Epidermal melanocyte (primary cell): ENCODE data around the gene SHANK3.

Source experiments
- DNase-seq: peaks from one replicate; pipeline ENCODE4 v3.0.0; 2011; ENCODE audit warnings: low spot score; ENCODE audit not compliant: insufficient read length

Gene SHANK3

DNA sequence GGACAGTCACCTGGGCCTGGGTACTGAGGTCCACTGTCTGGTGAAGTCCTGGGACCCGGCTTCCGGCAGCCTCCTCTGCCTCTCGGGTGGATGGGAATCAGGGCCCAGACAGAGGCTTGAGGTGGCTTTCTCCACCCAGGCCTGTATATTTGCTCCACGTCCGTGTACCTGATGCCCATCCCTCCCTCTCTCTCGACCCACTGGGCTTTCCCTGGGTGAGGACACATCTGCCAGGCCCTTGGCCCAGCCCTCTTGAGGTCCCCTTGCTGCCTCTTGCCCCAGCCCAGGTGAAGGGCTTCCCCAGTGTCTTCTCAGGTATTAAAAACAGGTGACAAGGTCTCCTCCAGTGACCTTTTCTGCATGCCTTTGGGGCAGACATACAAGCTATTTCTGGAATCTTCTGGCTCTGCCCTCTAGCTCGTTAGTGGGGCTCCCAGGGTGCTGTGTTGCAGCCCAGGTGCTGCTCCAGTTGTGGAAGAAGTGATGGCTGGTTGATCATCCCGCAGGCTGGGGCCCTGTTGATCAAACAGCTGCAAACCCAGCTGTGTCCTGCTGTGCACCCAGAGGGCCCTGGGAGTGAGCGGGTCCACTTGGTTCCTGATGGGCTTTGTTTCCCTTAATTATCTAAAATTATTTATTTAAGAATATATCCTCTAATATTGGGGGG lies 39.9 kb downstream of the SHANK3 start:
- DNase-seq, result no peak

DNA sequence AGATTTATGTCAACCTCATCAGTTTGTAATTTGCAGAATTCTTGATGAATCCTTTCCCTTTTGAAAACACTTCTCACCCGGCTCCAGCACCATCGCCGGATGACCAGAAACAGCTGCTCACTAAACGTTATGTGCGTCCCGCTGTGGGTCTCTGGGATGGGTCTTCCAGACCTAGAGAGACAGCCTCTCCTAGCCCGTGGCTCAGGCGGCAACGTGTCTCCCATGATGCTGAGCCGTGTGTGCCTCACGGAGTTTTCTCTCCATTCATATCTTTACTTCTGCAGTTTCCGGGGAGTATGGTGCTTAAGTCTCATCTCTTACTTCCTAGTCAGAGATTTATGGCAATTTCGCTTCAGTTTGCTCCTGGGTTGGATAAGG lies 40.4 kb downstream of the SHANK3 start:
- no peak for DNase-seq

DNA sequence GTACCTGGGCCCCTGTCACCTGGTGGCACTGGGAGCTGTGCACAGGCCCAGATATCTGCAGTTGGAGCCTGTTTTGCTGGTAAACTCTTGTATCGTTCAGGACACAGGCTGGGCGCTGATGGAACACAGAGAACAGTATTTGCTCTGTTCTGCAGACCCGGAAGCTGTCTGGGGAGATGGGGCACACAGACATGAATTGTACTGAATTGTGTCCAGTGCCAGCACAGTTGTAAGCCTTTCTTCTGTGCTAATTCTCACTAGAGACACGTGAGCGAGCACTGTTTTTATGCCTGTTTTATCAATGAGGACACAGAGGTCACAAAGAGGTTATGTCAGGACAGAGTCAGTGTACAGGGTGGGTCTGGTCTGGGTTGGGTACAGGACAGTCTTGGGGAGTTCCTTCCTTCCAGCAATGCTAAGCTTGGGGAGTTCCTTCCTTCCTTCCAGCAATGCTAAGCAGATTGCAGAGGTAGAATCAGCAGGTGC lies 41.0 kb downstream of the SHANK3 start:
- peak; percentile 98 for DNase-seq

DNA sequence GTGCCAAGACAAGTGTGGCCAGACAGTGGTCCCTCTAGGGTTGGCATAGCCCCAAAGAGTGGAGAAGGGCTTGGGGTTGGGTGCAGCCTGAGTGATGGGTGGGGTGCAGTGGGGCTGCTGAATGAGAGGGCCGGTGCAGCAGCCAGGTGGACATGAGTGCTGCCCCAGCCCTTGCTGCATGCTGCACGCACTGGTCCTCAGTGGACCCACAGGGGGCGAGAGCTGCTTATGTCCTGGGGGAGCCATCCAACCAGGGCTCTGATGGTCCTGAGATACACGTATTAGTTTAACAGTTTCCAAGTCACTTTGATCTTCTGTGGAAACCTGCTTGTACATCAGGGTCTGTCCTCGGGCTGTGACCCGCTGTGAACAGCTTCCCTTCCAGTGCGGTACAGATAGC lies 41.5 kb downstream of the SHANK3 start:
- no peak for DNase-seq

DNA sequence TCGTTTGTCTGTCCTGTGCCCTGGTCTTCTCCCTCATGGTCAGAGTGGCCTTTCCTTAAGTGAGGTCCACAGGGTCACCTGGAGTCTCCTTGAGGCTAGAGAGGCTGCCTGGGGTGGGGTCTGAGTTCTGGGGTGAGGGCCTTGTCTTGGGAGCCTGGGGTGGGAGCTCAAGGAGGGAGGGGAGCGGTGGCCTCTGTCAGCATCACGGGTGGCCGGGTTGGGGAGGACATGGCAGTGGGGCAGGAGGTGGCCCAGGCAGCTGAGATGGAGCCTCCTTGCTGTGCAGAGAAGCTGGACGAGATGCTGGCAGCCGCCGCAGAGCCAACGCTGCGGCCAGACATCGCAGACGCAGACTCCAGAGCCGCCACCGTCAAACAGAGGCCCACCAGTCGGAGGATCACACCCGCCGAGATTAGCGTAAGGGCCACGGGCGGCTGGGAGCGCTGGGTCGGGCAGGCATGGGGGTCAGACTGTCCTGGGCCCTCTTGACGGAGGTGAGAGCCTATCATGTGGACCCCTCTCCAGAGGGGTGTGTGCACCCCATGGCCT lies 42.1 kb downstream of the SHANK3 start:
- no peak for DNase-seq

DNA sequence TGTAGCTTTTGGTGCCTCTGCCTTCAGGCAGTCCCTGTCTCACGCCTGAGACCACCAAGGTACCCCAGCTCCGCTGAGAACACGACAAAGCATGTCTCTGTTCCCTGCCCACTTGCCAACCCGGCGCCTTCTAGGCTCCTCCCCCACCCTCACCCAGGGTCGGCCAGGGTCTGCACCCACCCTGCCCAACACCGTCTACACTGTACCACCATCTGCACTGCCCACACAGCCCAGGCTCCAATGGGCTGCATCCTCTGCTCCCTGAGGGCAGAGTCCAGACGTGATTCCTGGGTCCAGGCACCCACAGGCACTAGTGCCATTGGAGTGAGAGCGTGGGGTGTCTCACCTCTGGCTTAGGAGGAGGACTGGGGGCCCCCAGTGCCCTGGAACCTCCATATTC lies 42.6 kb downstream of the SHANK3 start:
- DNase-seq, result no peak

DNA sequence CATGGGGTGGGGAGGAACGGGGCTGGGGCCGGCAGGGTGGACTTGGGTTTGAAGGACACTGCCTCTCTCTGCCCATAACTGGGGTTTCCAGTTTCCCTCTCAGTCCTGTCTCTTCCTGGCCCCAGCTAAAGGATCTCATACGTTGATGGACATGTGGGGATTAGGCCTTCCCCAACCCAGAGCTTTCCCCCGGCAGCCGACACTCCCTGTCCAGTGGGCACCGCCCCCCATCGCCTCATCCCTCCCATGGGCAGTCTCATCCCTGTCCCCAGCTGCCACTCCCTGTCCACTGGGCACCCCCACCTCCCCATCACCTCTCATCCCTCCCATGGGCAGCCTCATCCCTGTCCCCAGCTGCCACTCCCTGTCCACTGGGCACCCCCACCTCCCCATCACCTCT lies 43.2 kb downstream of the SHANK3 start:
- DNase-seq, result no peak

DNA sequence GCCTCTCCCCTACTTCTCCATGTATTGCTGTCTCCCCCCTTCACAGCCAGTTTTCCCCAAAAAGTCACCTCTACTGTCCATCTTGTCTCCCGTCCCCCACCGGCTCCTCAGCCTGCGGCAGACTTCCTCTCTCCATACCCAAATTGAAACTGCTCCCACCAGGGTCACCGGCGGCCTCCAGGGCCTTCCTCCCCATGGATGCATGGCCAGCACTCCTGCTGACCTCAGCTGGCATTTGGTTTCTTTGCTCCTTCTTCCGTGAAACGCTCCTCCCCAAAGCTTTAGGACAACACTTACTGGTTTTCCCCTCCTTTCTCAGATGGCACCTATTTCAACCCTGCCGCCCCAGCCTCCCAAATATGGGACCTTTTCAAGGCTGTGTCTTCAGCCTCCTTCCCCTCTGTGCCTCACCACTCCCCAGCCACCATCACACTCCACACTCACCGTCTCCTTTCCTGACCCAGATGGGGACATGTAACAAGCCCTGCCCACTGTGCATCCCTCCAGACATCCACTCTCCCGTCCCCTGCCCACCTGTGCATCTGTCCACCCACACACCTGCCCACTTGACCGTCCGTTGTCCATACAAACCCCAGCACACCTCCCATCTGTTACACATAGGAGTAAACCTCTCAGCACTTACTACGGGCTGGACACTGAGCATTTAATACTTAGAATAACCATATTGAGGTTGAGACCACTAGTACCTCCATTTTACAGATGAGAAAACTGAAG lies 43.8 kb downstream of the SHANK3 start:
- no peak for DNase-seq

DNA sequence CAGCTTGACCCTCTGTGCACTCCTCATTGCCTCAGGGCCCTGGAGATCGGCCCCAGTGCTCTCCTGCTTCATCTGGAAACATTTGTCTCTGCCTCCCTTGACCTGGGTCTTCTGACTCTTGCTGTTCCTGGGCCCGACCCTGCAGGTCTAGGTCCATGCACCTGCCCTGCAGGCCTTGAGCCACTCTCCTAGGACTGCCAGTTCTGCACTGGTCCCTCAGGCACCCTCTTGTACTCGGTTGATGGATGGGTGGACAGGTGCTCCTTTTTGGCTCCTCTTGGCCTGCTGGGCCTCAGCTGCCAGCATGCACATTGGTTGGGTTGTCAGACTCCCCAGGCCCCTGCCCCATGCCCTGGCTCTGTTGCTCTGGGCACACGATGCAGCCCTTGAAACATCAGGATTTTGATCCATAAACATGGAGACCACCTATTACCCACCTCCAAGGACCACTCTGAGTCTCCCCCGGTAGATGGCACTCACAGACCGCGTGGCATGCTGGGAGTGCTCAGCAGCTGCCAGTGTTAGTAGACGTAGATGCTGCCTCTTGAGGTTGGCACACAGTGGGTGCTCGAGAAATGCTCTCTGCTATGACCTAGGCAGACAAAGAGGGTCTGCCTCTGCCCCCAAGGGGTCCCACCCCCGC lies 45.2 kb downstream of the SHANK3 start:
- DNase-seq, result no peak

DNA sequence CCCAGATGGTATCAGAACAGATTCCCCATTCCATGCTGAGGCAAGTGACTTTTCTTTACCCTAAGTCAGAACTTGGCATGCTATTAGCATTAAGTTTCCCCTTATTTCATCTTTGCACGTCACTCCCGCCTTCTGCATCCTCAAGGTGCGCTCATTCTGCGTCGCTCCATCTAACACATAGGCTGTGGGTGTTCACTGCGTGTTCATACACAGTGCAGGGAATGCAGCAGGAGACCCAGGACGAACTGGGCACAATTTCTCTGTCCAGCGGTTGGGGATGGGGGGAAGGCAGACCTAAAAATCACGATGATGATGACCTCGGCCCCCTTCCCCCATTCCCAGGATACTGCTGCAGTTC lies 45.7 kb downstream of the SHANK3 start:
- no peak for DNase-seq

DNA sequence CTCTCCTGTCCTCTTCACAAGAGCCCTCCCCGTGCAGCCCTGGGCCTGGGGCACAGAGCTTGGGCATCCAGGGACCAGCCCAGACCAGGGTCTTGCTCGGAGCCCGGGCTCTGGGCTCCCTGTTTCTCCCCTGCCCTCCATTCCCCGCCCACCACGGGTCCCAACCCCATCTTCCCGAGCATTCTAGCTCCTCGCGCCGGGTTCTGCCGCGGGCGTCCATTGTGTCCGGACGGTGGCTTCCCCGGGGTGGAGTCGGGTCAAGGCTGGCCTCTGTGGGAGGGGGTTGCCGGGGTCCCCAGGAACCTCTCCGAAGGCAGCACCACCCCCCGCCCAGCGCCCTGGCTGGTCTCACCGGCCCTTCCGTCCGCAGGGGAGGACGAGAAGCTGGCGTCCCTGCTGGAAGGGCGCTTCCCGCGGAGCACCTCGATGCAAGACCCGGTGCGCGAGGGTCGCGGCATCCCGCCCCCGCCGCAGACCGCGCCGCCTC lies 47.2 kb downstream of the SHANK3 start:
- no peak for DNase-seq

DNA sequence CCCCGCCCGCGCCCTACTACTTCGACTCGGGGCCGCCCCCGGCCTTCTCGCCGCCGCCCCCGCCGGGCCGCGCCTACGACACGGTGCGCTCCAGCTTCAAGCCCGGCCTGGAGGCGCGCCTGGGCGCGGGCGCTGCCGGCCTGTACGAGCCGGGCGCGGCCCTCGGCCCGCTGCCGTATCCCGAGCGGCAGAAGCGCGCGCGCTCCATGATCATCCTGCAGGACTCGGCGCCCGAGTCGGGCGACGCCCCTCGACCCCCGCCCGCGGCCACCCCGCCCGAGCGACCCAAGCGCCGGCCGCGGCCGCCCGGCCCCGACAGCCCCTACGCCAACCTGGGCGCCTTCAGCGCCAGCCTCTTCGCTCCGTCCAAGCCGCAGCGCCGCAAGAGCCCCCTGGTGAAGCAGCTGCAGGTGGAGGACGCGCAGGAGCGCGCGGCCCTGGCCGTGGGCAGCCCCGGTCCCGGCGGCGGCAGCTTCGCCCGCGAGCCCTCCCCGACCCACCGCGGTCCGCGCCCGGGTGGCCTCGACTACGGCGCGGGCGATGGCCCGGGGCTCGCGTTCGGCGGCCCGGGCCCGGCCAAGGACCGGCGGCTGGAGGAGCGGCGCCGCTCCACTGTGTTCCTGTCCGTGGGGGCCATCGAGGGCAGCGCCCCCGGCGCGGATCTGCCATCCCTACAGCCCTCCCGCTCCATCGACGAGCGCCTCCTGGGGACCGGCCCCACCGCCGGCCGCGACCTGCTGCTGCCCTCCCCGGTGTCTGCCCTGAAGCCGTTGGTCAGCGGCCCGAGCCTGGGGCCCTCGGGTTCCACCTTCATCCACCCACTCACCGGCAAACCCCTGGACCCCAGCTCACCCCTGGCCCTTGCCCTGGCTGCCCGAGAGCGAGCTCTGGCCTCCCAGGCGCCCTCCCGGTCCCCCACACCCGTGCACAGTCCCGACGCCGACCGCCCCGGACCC lies 48.0 kb downstream of the SHANK3 start:
- no peak for DNase-seq

DNA sequence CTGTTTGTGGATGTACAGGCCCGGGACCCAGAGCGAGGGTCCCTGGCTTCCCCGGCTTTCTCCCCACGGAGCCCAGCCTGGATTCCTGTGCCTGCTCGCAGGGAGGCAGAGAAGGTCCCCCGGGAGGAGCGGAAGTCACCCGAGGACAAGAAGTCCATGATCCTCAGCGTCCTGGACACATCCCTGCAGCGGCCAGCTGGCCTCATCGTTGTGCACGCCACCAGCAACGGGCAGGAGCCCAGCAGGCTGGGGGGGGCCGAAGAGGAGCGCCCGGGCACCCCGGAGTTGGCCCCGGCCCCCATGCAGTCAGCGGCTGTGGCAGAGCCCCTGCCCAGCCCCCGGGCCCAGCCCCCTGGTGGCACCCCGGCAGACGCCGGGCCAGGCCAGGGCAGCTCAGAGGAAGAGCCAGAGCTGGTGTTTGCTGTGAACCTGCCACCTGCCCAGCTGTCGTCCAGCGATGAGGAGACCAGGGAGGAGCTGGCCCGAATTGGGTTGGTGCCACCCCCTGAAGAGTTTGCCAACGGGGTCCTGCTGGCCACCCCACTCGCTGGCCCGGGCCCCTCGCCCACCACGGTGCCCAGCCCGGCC lies 48.7 kb downstream of the SHANK3 start:
- no peak for DNase-seq

DNA sequence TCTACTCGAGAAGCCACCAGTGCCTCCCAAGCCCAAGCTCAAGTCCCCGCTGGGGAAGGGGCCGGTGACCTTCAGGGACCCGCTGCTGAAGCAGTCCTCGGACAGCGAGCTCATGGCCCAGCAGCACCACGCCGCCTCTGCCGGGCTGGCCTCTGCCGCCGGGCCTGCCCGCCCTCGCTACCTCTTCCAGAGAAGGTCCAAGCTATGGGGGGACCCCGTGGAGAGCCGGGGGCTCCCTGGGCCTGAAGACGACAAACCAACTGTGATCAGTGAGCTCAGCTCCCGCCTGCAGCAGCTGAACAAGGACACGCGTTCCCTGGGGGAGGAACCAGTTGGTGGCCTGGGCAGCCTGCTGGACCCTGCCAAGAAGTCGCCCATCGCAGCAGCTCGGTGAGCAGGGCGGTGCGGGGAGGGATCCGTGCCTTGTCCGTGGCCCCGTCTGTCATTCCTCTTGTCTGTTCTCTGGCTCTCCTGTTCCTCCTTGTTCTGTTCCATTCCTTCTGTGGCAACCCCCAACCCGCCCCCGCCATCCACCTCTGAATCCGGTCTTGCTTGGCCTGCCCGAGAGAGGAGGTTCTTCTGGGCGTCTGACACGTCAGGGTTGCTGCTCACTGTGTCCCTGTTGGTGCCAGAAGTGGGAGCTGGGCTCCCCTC lies 49.6 kb downstream of the SHANK3 start:
- no peak for DNase-seq
